Right atrium auricular region (tissue), 2 donors: ENCODE measurements around the gene ADAM10. TPM values are rescaled to one million over a fixed set of nuclear protein-coding genes. Genes with fewer than 3 reads are reported as not detected.

ENCODE experiments used
- DNase-seq: peaks from one replicate; pipeline ENCODE4 v3.0.0-alpha.2; 2019; ENCODE audit warnings: low spot score
- H3K27ac ChIP-seq, 2 donors: fragments of 200-600 bp; sonication (generic); 1 replicate in 1 of 2; 2 replicates in 1 of 2; pipeline ENCODE4 v1.5.1; 2016 to 2019
- H3K27me3 ChIP-seq, 2 donors: fragments of 200-600 bp; sonication (generic); one replicate each; pipeline versions ENCODE4 v1.5.1 to v1.6.0; 2017 to 2019
- H3K36me3 ChIP-seq: fragments of 200-600 bp; sonication (generic); one replicate; pipeline ENCODE4 v1.5.1; 2016
- H3K4me1 ChIP-seq, 2 donors: fragments of 200-600 bp; sonication (generic); one replicate each; pipeline versions ENCODE4 v1.5.1 to v1.6.0; 2017 to 2019
- H3K4me3 ChIP-seq, 2 donors: fragments of 200-600 bp; sonication (generic); 1 replicate in 1 of 2; 2 replicates in 1 of 2; pipeline ENCODE4 v1.5.1; 2017 to 2019; ENCODE audit warnings: mild to moderate bottlenecking in 1 of 2, moderate library complexity in 1 of 2
- H3K9me3 ChIP-seq, 2 donors: fragments of 200-600 bp; sonication (generic); one replicate each; pipeline ENCODE4 v1.5.1; 2019
- total RNA-seq, 2 donors: library from RNA; depleted of rRNA; stranded (reverse); fragments of >200 nt; gene quantifications; one replicate each; pipeline ENCODE4 v1.1.0, GENCODE V29; 2016
- TF ChIP-seq, protein P1 (sequence below), 2 donors: fragments of 200-600 bp; sonication (generic); IDR thresholded peaks; one replicate each; pipeline ENCODE4 v1.5.1; 2019; ENCODE audit warnings: antibody characterized with exemption in 2 of 2

Gene ADAM10
- total RNA-seq: 10 to 100 TPM; 40.8 to 42.0 TPM

GRCh38 chr15:58749532-58750337 is at the start of gene ADAM10:
TSS of gene ADAM10 (minus strand) at chr15:58749707. CDS start at chr15:58749534, 173 bp downstream.
- DNase-seq: peak; percentile 98
- no peaks in the 10 kb centered on the region for H3K36me3 ChIP-seq
- TF ChIP-seq, protein P1, sequence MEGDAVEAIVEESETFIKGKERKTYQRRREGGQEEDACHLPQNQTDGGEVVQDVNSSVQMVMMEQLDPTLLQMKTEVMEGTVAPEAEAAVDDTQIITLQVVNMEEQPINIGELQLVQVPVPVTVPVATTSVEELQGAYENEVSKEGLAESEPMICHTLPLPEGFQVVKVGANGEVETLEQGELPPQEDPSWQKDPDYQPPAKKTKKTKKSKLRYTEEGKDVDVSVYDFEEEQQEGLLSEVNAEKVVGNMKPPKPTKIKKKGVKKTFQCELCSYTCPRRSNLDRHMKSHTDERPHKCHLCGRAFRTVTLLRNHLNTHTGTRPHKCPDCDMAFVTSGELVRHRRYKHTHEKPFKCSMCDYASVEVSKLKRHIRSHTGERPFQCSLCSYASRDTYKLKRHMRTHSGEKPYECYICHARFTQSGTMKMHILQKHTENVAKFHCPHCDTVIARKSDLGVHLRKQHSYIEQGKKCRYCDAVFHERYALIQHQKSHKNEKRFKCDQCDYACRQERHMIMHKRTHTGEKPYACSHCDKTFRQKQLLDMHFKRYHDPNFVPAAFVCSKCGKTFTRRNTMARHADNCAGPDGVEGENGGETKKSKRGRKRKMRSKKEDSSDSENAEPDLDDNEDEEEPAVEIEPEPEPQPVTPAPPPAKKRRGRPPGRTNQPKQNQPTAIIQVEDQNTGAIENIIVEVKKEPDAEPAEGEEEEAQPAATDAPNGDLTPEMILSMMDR (IDR thresholded peaks at IDR 0.05): no peak
- peak within 1 kb of the TSS; percentile 96 to 99 for H3K4me3 ChIP-seq
- peaks cover 0 to 33% of the 10 kb centered on the region in 2 donors for H3K4me1 ChIP-seq
- no peaks in the 10 kb centered on the region for H3K9me3 ChIP-seq
- H3K27me3 ChIP-seq: no peaks in the 10 kb centered on the region
- H3K27ac ChIP-seq: peak within 1 kb of the TSS; percentile 98

DNA sequence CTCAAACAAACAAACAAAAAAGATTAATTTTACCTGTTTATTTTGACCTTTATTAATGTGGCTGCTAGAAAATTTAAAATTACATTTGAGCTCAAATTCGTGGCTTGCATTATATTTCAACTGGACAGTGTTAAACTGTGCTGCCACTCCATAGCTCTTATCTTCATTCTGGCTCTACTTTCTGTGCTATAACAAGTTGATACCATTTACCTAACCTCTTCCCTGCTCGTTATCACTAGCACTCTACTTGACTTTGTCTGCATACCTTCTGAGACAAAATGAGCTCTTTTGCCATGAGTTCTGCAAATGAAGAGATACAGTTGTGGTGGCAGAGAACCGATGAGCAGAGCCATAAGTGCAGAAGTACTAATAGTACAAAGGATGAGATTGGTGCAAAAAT is 48.0 kb upstream of the ADAM10 start:
- no peaks in the 10 kb centered on the region for H3K27me3 ChIP-seq
- no peak overlapping the region for H3K4me3 ChIP-seq
- DNase-seq: no peak
- H3K36me3 ChIP-seq: peaks cover under 1% of the 10 kb centered on the region
- H3K4me1 ChIP-seq: peaks cover 0 to 5% of the 10 kb centered on the region in 2 donors
- peak overlapping the region in 1 of 2 donors; percentile 9 for H3K27ac ChIP-seq
- H3K9me3 ChIP-seq: no peaks in the 10 kb centered on the region
- TF ChIP-seq, protein P1 (IDR thresholded peaks at IDR 0.05): no peak

GRCh38 chr15:58795825-58796224 is 46.3 kb upstream of the ADAM10 start:
- TF ChIP-seq, protein P1 (IDR thresholded peaks at IDR 0.05): no peak
- Histone ChIP-seq H3K4me1 (peaks cover 0 to 5% of the 10 kb centered on the region in 2 donors), H3K4me3 (no peak overlapping the region), H3K36me3 (no peaks in the 10 kb centered on the region), H3K27ac (peak overlapping the region in 1 of 2 donors; percentile 8), H3K27me3 (no peaks in the 10 kb centered on the region), H3K9me3 (no peaks in the 10 kb centered on the region)
- no peak for DNase-seq

DNA sequence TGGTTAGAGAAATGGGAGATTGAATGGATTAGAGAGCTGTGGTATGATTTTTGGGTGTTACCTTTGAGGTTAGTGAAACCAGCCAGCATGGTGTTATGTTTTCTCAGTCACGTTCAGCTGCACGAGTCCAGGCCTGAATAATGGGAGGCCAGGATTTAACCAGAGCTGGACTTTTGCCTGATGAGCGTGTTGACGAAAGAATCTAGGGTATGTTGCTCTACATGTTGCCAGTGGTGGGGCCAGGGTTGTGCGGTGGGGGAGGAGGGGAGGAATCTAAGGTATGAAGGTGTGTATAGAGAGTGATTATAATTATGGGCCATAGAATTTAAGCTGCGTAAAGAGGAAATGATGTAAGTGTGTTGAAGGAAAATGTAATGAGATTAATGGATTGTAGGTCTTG is 44.4 kb upstream of the ADAM10 start:
- DNase-seq: no peak
- peaks cover 8% of the 10 kb centered on the region for H3K36me3 ChIP-seq
- H3K27ac ChIP-seq: peak overlapping the region in 1 of 2 donors; percentile 52

GRCh38 chr15:58788056-58788710 is 38.7 kb upstream of the ADAM10 start:
- Histone ChIP-seq H3K4me1 (peaks cover 0 to 15% of the 10 kb centered on the region in 2 donors), H3K9me3 (no peaks in the 10 kb centered on the region), H3K36me3 (peaks cover 11% of the 10 kb centered on the region), H3K27ac (no peak overlapping the region), H3K4me3 (no peak overlapping the region), H3K27me3 (no peaks in the 10 kb centered on the region)
- no peak for DNase-seq
- TF ChIP-seq, protein P1 (IDR thresholded peaks at IDR 0.05): no peak

More for the DNA sequence above, 44.4 kb upstream of the ADAM10 start:
- Histone ChIP-seq H3K4me3 (no peak overlapping the region), H3K27me3 (no peaks in the 10 kb centered on the region), H3K9me3 (no peaks in the 10 kb centered on the region), H3K4me1 (peaks cover 0 to 5% of the 10 kb centered on the region in 2 donors)
- TF ChIP-seq, protein P1 (IDR thresholded peaks at IDR 0.05): no peak
